GM21526 (cell line): ENCODE results near the gene SACS.
"Not testable (repeated sequence)": the region's sequence is repeated elsewhere in the genome, so short reads cannot be mapped to it uniquely, and the experiment has no call there.

Experiments
- ATAC-seq: cut with Tn5 transposase; IDR thresholded peaks from one replicate; pipeline ENCODE4 v1.9.1; 2021; ENCODE audit warnings: moderate library complexity; ENCODE audit not compliant: unreplicated experiment, low FRiP score

Gene SACS

DNA sequence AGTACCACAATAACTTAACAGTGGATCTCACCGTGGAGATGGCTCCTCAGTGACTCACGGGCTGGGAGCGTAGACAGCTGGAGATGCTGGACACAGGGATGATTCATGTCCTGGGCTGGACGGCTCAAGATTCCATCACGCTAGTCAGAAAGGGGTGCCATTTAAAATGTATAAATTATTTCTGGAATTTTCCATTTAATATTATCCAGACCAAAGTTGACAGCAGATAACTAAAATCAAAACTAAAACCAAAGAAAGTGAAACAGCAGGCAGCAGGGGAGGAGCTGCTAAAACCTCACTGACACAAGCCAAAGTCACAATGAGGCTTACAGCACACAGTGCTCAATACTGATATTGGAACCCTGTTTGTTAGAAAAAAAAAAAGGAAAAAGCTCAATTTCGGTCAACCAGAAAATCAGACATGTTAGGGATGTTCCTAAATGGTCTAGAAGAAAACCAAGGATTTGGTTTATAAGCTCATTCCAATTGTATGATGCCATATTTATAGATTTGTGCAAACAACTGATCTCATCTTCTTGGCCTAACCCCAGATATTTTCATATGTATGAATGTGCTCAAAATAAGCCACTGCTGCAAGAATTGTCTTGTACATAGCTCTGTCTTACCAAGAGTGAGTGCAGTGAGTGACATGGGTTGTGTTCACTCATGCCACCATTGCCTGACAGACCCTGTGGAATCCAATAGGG lies 111.8 kb downstream of the SACS start:
- peak; percentile 81 for ATAC-seq

DNA sequence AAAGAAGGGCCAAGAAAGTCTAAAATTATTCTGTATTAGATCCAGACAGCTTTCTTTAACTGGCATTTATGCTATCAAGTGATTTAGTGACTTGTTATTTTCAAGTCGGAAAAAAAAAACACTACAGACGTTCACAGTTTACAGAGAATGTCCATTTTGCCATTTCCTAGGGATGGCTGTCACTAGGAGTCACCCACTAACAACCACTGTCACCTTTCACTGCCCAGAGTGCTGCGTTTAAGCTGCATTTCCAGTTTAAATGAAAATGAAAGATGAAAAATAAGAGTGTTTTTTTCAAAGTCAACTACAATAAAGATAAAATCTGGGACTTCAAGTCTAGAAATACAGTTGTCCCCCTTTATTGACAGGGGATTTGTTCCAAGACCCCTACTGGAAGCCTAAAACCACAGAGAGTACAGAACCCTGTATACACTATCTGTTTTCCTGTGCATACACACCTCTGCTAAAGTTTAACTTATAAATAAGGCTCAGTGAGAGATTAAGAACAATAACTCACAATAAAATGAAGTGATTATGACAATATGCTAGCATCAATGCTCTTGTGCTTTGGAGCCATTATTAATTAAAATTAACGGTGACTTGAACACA lies 112.5 kb downstream of the SACS start:
- ATAC-seq: peak; percentile 30

DNA sequence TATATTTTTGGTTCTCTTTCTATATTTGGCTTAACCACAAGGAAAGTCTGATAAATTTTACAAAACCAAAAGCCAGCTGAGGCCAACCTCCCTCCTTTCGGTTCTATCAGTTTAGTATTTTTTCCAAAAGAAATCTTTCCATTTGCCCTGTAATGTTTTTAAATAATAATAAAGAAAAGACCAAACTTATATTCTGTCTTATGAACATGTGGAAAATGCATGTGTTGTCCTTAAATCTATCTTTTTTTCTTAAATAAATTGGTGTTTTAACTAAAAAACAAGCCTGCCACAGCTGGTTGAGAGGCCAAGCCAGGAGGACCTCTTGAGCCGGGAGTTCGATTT lies 113.6 kb downstream of the SACS start:
- no peak for ATAC-seq

DNA sequence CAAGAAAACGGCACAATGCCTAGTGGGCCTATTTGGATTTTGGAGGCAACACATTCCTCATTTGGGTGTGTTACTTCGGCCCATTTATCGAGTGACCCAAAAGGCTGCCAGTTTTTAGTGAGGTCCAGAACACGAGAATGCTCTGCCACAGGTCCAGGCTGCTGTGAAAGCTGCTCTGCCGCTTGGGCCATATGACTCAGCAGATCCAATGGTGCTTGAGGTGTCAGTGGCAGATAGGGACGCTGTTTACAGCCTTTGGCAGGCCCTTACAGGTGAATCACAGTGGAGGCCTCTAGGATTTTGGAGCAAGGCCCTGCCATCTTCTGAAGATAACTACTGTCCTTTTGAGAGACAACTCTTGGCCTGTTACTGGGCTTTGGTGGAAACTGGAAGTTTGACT lies 118.7 kb downstream of the SACS start:
- not testable (repeated sequence) for ATAC-seq

DNA sequence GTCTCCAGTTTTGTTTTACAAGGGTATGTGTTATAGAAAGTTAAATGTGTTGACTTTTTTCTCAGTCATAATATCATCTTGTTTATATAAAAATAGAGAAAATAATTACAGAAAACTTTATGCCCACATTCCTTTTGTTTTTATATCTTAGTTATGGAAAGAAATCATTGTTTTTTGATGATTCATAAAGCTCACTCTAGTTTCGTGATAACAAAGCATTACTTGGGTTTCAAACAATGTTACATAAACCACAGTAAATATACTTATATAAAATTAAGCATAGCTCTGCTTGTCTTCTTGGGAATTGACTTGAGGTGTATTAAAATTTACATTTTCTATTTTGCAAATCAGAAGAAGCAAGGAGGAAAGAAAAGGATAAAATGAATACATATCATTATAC lies 140.9 kb downstream of the SACS start:
- ATAC-seq: no peak

DNA sequence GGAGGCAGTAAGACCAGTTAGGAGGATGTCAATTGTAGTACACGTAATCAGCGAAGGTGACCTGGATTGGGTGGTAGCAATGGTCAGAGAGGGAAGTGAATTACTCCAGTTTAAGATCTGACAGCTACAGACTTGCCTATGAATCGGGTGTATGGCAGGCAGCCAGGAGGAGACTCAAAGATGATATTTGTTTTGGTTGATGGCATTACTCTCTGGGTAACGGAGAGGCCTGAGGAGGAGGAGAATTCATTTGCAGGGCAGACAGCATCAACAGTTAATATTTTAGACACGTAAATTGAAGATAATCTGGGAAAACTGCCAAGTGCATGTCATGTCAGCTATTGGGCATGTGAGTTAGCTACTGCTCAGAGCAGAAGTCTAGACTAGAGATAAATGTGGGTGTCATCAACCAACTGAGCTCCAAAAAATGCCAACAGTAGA lies 143.6 kb downstream of the SACS start:
- ATAC-seq: no peak

DNA sequence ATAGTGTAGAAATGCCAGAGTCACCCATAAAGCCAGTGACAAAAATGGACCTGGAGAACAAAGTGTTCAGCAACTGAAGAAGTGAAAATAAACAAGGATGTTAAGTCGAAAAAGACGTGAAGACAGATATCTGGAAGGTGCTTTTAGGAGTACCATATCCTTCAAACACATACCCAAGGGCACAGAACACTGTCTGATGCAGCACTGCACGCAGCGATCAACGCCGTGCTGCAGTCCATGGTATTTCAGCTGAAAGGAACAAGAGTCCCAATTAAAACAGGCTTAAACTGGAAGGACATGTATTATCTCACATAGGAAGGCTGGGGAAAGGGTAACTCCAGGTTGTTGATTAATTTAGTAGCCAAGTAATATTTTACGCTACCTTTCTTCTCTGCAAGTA lies 144.5 kb downstream of the SACS start:
- ATAC-seq: no peak

DNA sequence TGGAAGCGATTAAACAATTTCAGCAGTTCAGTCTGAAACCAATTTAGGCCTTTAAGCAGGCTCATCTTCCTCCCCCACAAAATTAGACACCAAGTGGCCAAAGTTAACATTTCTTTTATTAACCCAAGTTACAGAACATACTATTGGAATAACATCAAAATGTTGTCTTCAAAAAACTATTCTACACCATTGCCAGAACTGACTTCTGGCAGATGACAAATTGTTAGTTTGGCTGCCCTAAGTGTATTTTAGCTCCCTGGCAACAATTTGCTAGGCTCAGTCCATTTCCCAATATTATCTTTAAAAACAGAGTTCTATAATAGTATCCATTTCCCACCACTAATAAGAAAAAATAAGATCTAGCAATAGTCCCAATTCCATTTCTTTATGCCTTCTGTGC lies 144.9 kb downstream of the SACS start:
- no peak for ATAC-seq

DNA sequence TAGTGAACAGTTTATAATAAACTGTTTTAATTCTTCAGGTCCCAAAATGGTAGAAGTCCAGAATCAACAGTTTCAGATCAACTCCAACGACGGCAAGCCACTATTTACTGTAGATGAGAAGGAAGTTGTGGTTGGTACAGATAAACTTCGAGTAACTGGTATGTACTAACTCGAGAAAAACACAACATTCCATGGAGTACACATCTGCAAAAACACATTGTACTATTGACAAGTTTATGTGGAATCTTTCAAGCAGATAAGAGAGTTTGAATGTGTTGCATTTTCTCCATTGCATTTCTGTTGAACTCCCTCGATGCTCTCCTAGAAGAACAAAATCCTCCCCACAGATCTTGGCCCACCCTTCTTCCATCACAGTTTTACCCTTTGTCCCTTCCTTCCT lies 154.2 kb downstream of the SACS start:
- ATAC-seq: no peak
